ENCODE measurements around the gene SMOC2. TPM values are rescaled to one million over a fixed set of nuclear protein-coding genes. Genes with fewer than 3 reads are reported as not detected.

SMOC2 gene
- polyA plus RNA-seq, 1 donor from 2014 or later, result 0.50 TPM

- Histone ChIP-seq H3K36me3 (ENCODE audit: insufficient read depth, low read length) (no peaks in the 10 kb centered on the region), H3K4me3 (ENCODE audit: low read length) (no peak overlapping the region), H3K9me3 (ENCODE audit: low read length) (no peaks in the 10 kb centered on the region), H3F3A (ENCODE audit: insufficient read depth, low read length, poor library complexity, severe bottlenecking) (no peaks in the 10 kb centered on the region), H3K9ac (ENCODE audit: low read length) (no peak overlapping the region), H2AFZ (ENCODE audit: low read depth, low read length) (no peak overlapping the region), H3K27ac (ENCODE audit: low read length) (no peak overlapping the region), H3K9me2 (ENCODE audit: insufficient read depth, low read length) (no peaks in the 10 kb centered on the region), H3K27me3 (ENCODE audit: insufficient read depth, low read depth, low read length) (no peaks in the 10 kb centered on the region), H4K20me1 (ENCODE audit: insufficient read depth) (no peaks in the 10 kb centered on the region), H3K79me2 (replicated peaks; ENCODE audit: insufficient read depth, low read length) (no peaks in the 10 kb centered on the region), H3K4me2 (ENCODE audit: low read length) (no peak overlapping the region)
- TF ChIP-seq SMC3 (conservative IDR thresholded peaks at IDR 0.05; ENCODE audit: poor library complexity), result no peak
- no peak for TF ChIP-seq EP300 (conservative IDR thresholded peaks at IDR 0.05; ENCODE audit: poor library complexity, severe bottlenecking)
- no peak for TF ChIP-seq POLR2AphosphoS5 (IDR thresholded peaks at IDR 0.05)
- TF ChIP-seq TAF1 (IDR thresholded peaks at IDR 0.05; ENCODE audit: low read depth), result no peak
- no peak for TF ChIP-seq REST (IDR thresholded peaks at IDR 0.05; ENCODE audit: borderline replicate concordance)
- TF ChIP-seq CTCF (IDR thresholded peaks at IDR 0.05; ENCODE audit: poor library complexity, severe bottlenecking), result no peak
- no peak for TF ChIP-seq MXI1 (conservative IDR thresholded peaks at IDR 0.05; ENCODE audit: poor library complexity, severe bottlenecking)
- TF ChIP-seq EZH2 (IDR thresholded peaks at IDR 0.05; ENCODE audit: borderline replicate concordance, insufficient read depth, low read length, poor library complexity, severe bottlenecking), result no peak
- no peak for TF ChIP-seq RAD21 (conservative IDR thresholded peaks at IDR 0.05)
Observed at GRCh38 chr6:168545428-168545827, 104.4 kb downstream of the SMOC2 start.

- Histone ChIP-seq H3K9me3 (ENCODE audit: low read length) (no peaks in the 10 kb centered on the region), H3K79me2 (replicated peaks; ENCODE audit: insufficient read depth, low read length) (no peaks in the 10 kb centered on the region), H3F3A (ENCODE audit: insufficient read depth, low read length, poor library complexity, severe bottlenecking) (no peaks in the 10 kb centered on the region), H3K9me2 (ENCODE audit: insufficient read depth, low read length) (no peaks in the 10 kb centered on the region), H3K27ac (ENCODE audit: low read length) (no peak overlapping the region), H3K36me3 (ENCODE audit: insufficient read depth, low read length) (no peaks in the 10 kb centered on the region), H3K4me3 (ENCODE audit: low read length) (no peak overlapping the region), H4K20me1 (ENCODE audit: insufficient read depth) (no peaks in the 10 kb centered on the region), H2AFZ (ENCODE audit: low read depth, low read length) (no peak overlapping the region), H3K9ac (ENCODE audit: low read length) (no peak overlapping the region), H3K4me2 (ENCODE audit: low read length) (no peak overlapping the region), H3K27me3 (ENCODE audit: insufficient read depth, low read depth, low read length) (no peaks in the 10 kb centered on the region)
- no peak for TF ChIP-seq CTCF (IDR thresholded peaks at IDR 0.05; ENCODE audit: poor library complexity, severe bottlenecking)
- TF ChIP-seq SMC3 (conservative IDR thresholded peaks at IDR 0.05; ENCODE audit: poor library complexity), result no peak
- no peak for TF ChIP-seq EZH2 (IDR thresholded peaks at IDR 0.05; ENCODE audit: borderline replicate concordance, insufficient read depth, low read length, poor library complexity, severe bottlenecking)
- TF ChIP-seq RAD21 (conservative IDR thresholded peaks at IDR 0.05), result no peak
- TF ChIP-seq REST (IDR thresholded peaks at IDR 0.05; ENCODE audit: borderline replicate concordance), result no peak
- no peak for TF ChIP-seq MXI1 (conservative IDR thresholded peaks at IDR 0.05; ENCODE audit: poor library complexity, severe bottlenecking)
- no peak for TF ChIP-seq EP300 (conservative IDR thresholded peaks at IDR 0.05; ENCODE audit: poor library complexity, severe bottlenecking)
- no peak for TF ChIP-seq TAF1 (IDR thresholded peaks at IDR 0.05; ENCODE audit: low read depth)
- no peak for TF ChIP-seq POLR2AphosphoS5 (IDR thresholded peaks at IDR 0.05)
Observed at GRCh38 chr6:168546151-168546550, 105.2 kb downstream of the SMOC2 start.
